ENCODE measurements around the gene ZFHX3. TPM values are rescaled to one million over a fixed set of nuclear protein-coding genes. Genes with fewer than 3 reads are reported as not detected.
A peak's percentile ranks its signal among the peaks of the same experiment; 100 is the strongest.

ZFHX3 gene
- polyA plus RNA-seq, 1 donor (not counting 4 experiments of a cell fraction or from before 2014, with no cell fraction given): 1.2 TPM

- dilution Hi-C loops (cut with MboI; ENCODE audit: extremely low pct_ligation_motif_present, low sequenced_read_pairs): no loop called here
- DNase-seq (ENCODE audit: low read depth, low spot score) (no peak), FAIRE-seq (no peak)
- Histone ChIP-seq H3K27ac (ENCODE audit: control insufficient read depth, insufficient read depth, low read length) (no peak overlapping the region), H3K9ac (ENCODE audit: control insufficient read depth, extremely low read depth, insufficient read depth, low read length) (no peak overlapping the region), H3K9me3 (ENCODE audit: control insufficient read depth, low read depth, low read length) (no peaks in the 10 kb centered on the region), H3K9me1 (ENCODE audit: control insufficient read depth, extremely low read depth, insufficient read depth, low read length) (no peaks in the 10 kb centered on the region), H3K4me3 (ENCODE audit: control insufficient read depth in 2 of 3, extremely low read depth in 1 of 3, insufficient read depth in 2 of 3, low read depth in 1 of 3, low read length in 3 of 3) (no peak overlapping the region), H3K4me1 (ENCODE audit: control insufficient read depth, extremely low read depth, insufficient read depth, low read length) (peaks cover 4% of the 10 kb centered on the region), H2AFZ (ENCODE audit: control insufficient read depth, low read length) (no peak overlapping the region), H3K36me3 (ENCODE audit: control insufficient read depth in 2 of 2, extremely low read depth in 1 of 2, insufficient read depth in 2 of 2, low read length in 2 of 2) (no peaks in the 10 kb centered on the region), H3K79me2 (ENCODE audit: control insufficient read depth, insufficient read depth, low read length) (no peaks in the 10 kb centered on the region), H3K4me2 (ENCODE audit: control insufficient read depth, extremely low read depth, insufficient read depth, low read depth, low read length) (no peak overlapping the region), H3K27me3 (ENCODE audit: control insufficient read depth, extremely low read depth, insufficient read depth, low read length) (no peaks in the 10 kb centered on the region), H4K20me1 (ENCODE audit: control insufficient read depth, extremely low read depth, insufficient read depth, low read length) (peaks cover 9% of the 10 kb centered on the region)
- TF ChIP-seq, protein P1, sequence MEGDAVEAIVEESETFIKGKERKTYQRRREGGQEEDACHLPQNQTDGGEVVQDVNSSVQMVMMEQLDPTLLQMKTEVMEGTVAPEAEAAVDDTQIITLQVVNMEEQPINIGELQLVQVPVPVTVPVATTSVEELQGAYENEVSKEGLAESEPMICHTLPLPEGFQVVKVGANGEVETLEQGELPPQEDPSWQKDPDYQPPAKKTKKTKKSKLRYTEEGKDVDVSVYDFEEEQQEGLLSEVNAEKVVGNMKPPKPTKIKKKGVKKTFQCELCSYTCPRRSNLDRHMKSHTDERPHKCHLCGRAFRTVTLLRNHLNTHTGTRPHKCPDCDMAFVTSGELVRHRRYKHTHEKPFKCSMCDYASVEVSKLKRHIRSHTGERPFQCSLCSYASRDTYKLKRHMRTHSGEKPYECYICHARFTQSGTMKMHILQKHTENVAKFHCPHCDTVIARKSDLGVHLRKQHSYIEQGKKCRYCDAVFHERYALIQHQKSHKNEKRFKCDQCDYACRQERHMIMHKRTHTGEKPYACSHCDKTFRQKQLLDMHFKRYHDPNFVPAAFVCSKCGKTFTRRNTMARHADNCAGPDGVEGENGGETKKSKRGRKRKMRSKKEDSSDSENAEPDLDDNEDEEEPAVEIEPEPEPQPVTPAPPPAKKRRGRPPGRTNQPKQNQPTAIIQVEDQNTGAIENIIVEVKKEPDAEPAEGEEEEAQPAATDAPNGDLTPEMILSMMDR (optimal IDR thresholded peaks at IDR 0.05 in 1 of 3, IDR thresholded peaks at IDR 0.05 in 1 of 3, conservative IDR thresholded peaks at IDR 0.05 in 1 of 3; ENCODE audit: extremely low read depth in 1 of 3, insufficient read depth in 2 of 3, low read length in 3 of 3): no peak
- TF ChIP-seq EZH2 (IDR thresholded peaks at IDR 0.05; ENCODE audit: low read length): no peak
These were observed 137.5 kb downstream of the ZFHX3 start for GRCh38 chr16:72910381-72910780.

DNA sequence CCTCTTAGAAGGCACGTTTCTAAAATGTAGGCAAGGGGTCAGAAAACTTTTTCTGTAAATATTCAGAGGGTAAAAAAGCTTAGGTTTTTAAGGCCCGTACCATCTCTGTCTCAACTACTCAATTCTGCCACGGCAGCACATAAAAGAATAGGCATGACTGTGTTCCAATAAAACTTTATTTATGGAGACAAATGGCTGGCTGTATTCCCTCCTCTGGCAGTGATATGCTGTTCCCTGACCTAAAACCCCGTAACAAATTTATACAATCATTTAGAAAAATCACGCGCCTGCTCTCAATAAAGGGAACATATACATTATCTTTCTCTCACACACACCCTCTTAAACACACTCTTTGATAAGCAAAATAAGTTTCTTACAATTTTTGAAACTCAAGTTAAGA, 138.7 kb downstream of the ZFHX3 start:
- no peak for TF ChIP-seq EZH2 (IDR thresholded peaks at IDR 0.05; ENCODE audit: low read length)
- TF ChIP-seq, protein P1 (optimal IDR thresholded peaks at IDR 0.05 in 1 of 3, IDR thresholded peaks at IDR 0.05 in 1 of 3, conservative IDR thresholded peaks at IDR 0.05 in 1 of 3; ENCODE audit: extremely low read depth in 1 of 3, insufficient read depth in 2 of 3, low read length in 3 of 3): no peak
- Histone ChIP-seq H3K4me1 (ENCODE audit: control insufficient read depth, extremely low read depth, insufficient read depth, low read length) (peaks cover 4% of the 10 kb centered on the region), H3K36me3 (ENCODE audit: control insufficient read depth in 2 of 2, extremely low read depth in 1 of 2, insufficient read depth in 2 of 2, low read length in 2 of 2) (no peaks in the 10 kb centered on the region), H3K9ac (ENCODE audit: control insufficient read depth, extremely low read depth, insufficient read depth, low read length) (no peak overlapping the region), H3K4me2 (ENCODE audit: control insufficient read depth, extremely low read depth, insufficient read depth, low read depth, low read length) (no peak overlapping the region), H4K20me1 (ENCODE audit: control insufficient read depth, extremely low read depth, insufficient read depth, low read length) (peaks cover 9% of the 10 kb centered on the region), H3K9me1 (ENCODE audit: control insufficient read depth, extremely low read depth, insufficient read depth, low read length) (no peaks in the 10 kb centered on the region), H3K27ac (ENCODE audit: control insufficient read depth, insufficient read depth, low read length) (no peak overlapping the region), H3K79me2 (ENCODE audit: control insufficient read depth, insufficient read depth, low read length) (no peaks in the 10 kb centered on the region), H3K9me3 (ENCODE audit: control insufficient read depth, low read depth, low read length) (no peaks in the 10 kb centered on the region), H3K27me3 (ENCODE audit: control insufficient read depth, extremely low read depth, insufficient read depth, low read length) (no peaks in the 10 kb centered on the region), H2AFZ (ENCODE audit: control insufficient read depth, low read length) (no peak overlapping the region), H3K4me3 (ENCODE audit: control insufficient read depth in 2 of 3, extremely low read depth in 1 of 3, insufficient read depth in 2 of 3, low read depth in 1 of 3, low read length in 3 of 3) (no peak overlapping the region)
- DNase-seq (ENCODE audit: low read depth, low spot score) (no peak), FAIRE-seq (peak; percentile 34)
- dilution Hi-C loops (cut with MboI; ENCODE audit: extremely low pct_ligation_motif_present, low sequenced_read_pairs): no loop called here
